WI38 (cell line): ENCODE results near the gene TLR1.
"Not testable (repeated sequence)": the region's sequence is repeated elsewhere in the genome, so short reads cannot be mapped to it uniquely, and the experiment has no call there.

ENCODE experiments used
- H3K4me3 ChIP-seq: 2 replicates; pipeline ENCODE4 v1.5.1; 2011; ENCODE audit warnings: low read depth, mild to moderate bottlenecking, control low read depth, low read length
- TF ChIP-seq, protein P1 (sequence below): IDR thresholded peaks from 2 replicates; pipeline ENCODE4 v1.5.1; 2012; ENCODE audit warnings: low read depth, mild to moderate bottlenecking, control low read depth, low read length

The TLR1 gene

DNA sequence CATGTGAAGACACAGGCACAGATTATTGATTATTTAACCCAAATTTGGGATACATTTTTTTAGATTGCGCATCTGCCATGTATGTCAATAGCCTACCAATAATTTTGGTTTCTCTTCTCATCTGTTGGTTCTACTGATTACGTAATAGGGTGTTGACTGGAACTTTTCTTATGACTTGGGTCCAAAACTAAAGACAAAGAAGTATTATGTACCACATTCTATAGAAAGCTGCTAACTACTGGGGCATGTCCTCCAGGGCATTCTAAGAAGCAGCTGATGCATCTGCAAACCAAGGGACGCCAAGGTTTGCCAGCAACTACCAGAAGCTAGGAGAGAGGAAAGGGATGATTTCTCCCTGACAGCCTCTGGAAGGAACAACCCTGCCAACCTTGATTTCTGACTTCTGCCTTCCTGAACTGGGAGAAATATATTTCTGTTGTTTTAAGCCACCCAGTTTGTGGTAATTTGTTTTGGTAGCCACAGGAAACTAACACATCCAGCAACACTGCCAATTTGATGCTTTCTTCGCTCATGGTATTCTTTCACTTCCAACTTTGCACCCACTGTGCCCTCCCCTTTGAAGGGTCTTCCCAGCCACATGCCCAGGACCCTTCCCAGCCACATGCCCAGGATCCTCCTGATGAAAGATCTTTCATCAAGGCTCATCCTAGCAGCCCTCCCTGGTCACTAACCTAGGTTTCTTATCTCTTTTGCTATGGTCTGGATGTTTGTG is 15.9 kb upstream of the TLR1 start:
- H3K4me3 ChIP-seq: no peak overlapping the region
- TF ChIP-seq, protein P1, sequence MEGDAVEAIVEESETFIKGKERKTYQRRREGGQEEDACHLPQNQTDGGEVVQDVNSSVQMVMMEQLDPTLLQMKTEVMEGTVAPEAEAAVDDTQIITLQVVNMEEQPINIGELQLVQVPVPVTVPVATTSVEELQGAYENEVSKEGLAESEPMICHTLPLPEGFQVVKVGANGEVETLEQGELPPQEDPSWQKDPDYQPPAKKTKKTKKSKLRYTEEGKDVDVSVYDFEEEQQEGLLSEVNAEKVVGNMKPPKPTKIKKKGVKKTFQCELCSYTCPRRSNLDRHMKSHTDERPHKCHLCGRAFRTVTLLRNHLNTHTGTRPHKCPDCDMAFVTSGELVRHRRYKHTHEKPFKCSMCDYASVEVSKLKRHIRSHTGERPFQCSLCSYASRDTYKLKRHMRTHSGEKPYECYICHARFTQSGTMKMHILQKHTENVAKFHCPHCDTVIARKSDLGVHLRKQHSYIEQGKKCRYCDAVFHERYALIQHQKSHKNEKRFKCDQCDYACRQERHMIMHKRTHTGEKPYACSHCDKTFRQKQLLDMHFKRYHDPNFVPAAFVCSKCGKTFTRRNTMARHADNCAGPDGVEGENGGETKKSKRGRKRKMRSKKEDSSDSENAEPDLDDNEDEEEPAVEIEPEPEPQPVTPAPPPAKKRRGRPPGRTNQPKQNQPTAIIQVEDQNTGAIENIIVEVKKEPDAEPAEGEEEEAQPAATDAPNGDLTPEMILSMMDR: no peak

GRCh38 chr4:38819569-38819968 is 15.0 kb upstream of the TLR1 start:
- no peak overlapping the region for H3K4me3 ChIP-seq
- TF ChIP-seq, protein P1: no peak

- H3K4me3 ChIP-seq: no peak overlapping the region
- TF ChIP-seq, protein P1: no peak
Observed at GRCh38 chr4:38818441-38818976, 13.9 kb upstream of the TLR1 start.

DNA sequence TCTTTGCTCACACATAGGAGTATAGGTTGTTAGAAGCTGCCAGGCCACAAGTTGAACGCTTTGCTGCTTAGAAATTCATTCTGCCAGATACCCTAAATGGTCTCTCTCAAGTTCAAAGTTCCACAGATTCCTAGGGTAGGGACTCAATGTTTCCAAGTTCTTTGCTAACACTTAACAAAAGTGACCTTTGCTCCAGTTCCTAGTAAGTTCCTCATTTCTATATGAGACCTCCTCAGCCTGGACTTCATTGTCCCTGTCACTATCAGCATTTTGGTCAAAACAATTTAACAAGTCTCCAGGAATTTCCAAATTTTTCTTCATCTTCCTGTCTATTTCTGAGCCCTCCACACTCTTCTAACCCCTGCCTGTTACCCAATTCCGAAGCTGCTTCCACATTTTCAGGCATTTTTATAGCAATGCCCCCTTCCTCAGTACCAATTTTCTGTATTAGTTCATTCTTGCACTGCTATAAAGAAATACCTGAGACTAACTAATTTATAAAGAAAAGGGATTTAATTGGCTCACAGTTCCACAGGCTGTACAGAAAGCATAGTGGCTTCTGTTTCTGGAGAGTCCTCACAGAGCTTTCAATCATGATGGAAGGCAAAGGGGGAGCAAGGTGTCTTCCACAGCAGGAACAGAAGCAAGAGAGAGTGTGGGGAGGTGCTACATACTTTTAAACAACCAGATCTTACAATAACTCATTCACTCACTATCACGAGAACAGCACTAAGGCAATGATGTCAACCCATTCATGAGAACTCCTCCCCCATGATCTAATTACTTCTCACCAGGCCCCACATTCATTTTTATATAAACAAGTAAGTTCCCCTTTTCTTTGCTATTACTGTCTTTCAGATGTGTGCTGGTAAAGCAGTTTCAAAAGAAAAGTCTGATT is 11.5 kb upstream of the TLR1 start:
- no peak overlapping the region for H3K4me3 ChIP-seq
- TF ChIP-seq, protein P1: no peak

- TF ChIP-seq, protein P1: no peak
Observed at GRCh38 chr4:38814386-38814785, 9.8 kb upstream of the TLR1 start.

GRCh38 chr4:38811297-38811696 is 6.7 kb upstream of the TLR1 start:
- H3K4me3 ChIP-seq: no peak overlapping the region
- TF ChIP-seq, protein P1: no peak

More at GRCh38 chr4:38814386-38814785, 9.8 kb upstream of the TLR1 start:
- no peak overlapping the region for H3K4me3 ChIP-seq

GRCh38 chr4:38807462-38807861 is 2.9 kb upstream of the TLR1 start:
- not testable (repeated sequence) for H3K4me3 ChIP-seq

DNA sequence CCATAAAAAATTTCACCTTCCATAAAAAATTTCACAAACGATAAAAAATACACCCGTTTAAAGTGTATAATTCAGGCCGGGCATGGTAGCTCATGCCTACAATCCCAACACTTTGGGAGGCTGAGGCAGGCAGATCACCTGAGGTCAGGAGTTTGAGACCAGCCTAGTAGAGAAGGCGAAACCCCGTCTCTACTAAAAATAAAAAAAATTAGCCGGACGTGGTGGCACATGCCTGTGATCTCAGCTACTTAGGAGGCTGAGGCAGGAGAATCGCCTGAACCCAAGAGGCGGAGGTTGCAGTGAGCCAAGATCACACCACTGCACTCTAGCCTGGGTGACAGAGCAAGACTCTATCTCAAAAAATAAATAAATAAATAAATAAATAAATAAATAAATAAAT is 1.7 kb upstream of the TLR1 start:
- not testable (repeated sequence) for H3K4me3 ChIP-seq
